SU-DHL-6 (cell line): ENCODE measurements around the gene PET100.

Experiments
- EZH2phosphoT487 ChIP-seq: fragments of 200-600 bp; sonication (generic), shearing (Covaris generic); conservative IDR thresholded peaks from 2 replicates; pipeline ENCODE4 v1.6.1; 2018; ENCODE audit warnings: mild to moderate bottlenecking, antibody characterized with exemption, low read length, moderate library complexity, mixed read lengths
- TF ChIP-seq, protein P1 (sequence below): fragments of 200-600 bp; sonication (generic); IDR thresholded peaks from one replicate; pipeline ENCODE4 v1.5.1; 2017; ENCODE audit warnings: antibody characterized with exemption, mild to moderate bottlenecking, low read length, moderate library complexity; ENCODE audit not compliant: insufficient read depth, poor library complexity, severe bottlenecking

DNA sequence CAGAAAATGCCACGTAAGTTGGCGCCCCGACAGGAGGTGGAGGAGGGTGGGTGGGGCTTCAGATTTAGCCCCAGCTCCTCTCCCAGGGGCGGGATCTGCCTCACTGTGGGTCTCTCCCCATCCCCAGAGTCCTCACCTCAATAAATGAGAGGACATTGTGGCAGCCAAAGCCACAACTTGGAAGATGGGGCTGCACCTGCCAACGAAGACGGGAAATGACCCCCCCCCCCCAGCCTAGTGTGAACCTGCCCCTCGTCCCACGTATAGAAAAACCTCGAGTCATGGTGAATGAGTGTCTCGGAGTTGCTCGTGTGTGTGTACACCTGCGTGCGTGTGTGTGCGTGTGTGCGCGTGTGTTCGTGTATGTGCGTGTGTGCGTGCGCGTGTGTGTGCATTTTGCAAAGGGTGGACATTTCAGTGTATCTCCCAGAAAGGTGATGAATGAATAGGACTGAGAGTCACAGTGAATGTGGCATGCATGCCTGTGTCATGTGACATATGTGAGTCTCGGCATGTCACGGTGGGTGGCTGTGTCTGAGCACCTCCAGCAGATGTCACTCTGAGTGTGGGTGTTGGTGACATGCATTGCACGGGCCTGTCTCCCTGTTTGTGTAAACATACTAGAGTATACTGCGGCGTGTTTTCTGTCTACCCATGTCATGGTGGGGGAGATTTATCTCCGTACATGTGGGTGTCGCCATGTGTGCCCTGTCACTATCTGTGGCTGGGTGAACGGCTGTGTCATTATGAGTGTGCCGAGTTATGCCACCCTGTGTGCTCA is 49.6 kb downstream of the PET100 start:
- no peak for TF ChIP-seq EZH2phosphoT487
- TF ChIP-seq, protein P1, sequence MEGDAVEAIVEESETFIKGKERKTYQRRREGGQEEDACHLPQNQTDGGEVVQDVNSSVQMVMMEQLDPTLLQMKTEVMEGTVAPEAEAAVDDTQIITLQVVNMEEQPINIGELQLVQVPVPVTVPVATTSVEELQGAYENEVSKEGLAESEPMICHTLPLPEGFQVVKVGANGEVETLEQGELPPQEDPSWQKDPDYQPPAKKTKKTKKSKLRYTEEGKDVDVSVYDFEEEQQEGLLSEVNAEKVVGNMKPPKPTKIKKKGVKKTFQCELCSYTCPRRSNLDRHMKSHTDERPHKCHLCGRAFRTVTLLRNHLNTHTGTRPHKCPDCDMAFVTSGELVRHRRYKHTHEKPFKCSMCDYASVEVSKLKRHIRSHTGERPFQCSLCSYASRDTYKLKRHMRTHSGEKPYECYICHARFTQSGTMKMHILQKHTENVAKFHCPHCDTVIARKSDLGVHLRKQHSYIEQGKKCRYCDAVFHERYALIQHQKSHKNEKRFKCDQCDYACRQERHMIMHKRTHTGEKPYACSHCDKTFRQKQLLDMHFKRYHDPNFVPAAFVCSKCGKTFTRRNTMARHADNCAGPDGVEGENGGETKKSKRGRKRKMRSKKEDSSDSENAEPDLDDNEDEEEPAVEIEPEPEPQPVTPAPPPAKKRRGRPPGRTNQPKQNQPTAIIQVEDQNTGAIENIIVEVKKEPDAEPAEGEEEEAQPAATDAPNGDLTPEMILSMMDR: peak; percentile 37
